GM18870 (cell line): ENCODE results near the gene CACHD1.

Experiments
- ATAC-seq: cut with Tn5 transposase; IDR thresholded peaks from one replicate; pipeline ENCODE4 v1.9.1; 2021; ENCODE audit warnings: moderate library complexity; ENCODE audit not compliant: unreplicated experiment

CACHD1 gene

DNA sequence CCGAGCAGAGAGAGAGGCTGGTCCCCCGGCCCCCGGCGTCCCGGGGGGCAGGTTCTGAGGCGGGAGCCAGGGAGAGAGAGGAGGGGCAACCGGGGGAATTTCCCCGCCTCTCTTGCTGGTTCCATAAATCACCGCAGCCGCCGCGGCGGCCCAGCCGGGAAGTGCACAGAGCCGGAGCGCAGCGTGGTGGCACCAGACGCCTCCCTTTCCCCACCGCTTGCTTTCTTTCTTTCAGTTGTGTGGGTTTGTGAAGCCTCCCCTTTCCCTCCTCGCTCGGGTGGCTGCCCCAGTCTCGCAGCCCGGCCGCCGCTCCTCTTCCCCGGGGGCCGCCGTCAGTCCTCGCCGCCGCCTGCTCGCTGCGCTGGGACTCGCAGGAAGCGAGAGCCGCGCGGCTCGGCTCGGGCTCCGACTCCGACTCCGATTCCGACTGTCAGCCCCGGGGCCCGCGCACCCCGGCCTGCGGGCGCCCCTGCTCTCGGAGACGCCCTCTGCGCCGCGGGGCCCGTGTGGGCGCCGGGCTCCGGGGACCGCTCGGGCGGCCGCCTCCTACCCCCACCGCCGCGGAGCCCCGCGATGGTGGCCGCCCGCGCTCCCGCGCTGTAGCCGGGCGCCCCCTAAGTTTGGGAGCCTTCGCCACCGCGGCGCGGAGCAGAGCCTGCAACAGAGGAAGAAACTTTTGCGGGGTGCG is at the start of gene CACHD1:
Gene CACHD1 (plus strand): TSS at position 153 of the 688 bp plus-strand sequence. CDS start 616 bp downstream, outside the sequence.
- no peak for ATAC-seq

DNA sequence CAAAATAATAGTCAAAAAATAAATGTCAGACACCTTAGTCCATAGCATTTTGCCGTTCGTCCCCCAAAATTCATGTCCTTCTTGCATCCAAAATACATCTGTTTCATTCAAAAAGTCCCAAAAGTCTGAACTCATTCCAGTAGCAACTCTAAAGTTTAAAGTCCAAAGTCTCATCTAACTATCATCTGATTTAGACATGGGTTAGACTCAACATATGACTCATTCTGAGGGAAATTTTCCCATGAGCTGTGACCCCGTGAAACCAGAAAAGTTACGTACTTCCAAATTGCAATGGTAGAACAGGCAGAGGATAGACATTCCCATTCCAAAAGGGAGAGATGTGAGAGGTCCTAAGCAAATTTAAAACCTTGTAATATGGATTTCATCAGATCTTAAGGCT is 48.6 kb upstream of the CACHD1 start:
- ATAC-seq: no peak

DNA sequence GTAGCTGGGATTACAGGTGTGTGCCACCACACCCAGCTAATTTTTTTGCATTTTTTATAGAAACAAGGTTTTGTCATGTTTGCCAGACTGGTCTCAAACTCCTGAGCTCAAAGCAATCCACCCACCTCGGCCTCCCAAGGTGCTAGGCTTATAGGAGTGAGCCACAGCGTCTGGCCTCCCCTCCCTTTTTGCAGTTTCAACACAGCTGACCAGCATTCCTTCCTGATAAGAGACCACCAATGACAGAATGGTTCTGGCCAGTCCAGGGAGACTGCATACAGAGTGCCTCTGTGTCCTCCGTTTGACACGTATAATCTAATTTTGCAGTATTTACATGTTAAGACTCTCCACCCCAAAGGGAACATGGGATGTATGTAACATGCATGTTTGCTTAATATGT is 46.4 kb upstream of the CACHD1 start:
- ATAC-seq: no peak

DNA sequence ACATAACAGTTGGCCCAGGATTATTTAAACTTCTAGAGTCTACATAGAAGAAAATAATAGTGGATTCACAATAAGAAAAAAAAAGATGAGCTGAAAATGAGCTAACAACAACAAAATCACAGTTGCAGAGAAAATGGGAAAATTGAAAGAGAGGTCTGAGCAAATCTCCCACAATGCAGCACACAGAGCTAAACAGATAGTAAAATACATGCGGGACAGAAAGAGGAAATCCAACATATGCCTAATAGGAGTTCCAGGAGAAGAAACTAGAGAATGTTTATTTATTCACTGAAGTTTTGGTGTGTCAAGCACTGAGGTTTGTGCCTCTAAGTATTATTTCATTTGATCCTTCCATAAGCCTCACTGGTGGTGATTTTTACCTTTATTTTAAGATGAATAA is 45.5 kb upstream of the CACHD1 start:
- ATAC-seq: no peak

DNA sequence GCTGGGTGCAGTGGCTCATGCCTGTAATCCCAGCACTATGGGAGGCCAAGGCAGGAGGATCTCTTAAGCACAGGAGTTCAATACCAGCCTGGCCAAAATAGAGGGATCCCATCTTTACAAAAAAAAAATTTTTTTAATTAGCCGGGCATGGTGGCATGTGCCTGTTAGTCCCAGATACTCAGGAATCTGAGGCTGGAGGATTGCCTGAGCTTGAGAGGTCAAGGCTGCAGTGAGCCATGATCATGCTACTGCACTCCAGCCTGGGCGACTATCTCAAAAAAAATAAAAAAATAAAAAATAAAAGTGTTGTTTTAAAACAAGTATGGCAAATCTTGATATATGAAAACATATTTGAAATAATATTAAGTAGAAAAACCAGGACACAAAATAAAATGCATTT is 44.4 kb upstream of the CACHD1 start:
- ATAC-seq: no peak

DNA sequence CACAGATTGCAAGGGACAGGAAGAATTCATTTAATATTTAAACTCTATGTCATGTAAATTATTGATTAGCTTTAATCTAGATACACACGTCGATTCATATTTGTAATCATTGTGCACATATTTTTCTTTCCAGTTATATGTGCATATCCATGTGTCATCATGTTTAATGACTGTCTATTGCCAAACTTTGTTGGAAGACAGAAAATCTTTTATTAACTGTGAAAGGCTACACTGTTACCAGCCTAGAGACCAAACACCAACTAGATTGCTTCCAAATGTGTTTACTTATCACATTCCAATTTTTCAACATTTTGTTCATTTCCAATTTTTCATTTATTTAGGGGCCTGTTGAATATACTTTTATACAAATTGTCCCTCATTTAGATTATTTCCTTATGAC is 43.2 kb upstream of the CACHD1 start:
- no peak for ATAC-seq

DNA sequence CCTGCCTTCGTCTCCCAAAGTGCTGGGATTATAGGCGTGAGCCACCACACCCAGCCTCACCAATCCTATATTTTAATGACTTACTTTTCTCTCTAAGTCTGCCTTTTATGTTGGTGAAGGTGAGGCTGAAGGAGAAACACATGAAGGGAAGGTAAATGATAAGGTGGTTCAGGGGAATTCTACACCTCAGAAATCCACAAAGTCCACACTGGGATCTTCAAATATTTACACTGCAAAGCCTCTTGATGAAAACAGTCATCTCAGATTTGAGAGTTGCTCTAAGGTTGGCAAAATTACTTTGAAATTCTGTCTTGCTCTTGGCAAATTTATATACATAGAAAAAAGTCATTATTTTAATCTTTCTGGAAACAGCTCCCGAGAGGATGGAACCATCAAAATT is 42.0 kb upstream of the CACHD1 start:
- ATAC-seq: no peak

DNA sequence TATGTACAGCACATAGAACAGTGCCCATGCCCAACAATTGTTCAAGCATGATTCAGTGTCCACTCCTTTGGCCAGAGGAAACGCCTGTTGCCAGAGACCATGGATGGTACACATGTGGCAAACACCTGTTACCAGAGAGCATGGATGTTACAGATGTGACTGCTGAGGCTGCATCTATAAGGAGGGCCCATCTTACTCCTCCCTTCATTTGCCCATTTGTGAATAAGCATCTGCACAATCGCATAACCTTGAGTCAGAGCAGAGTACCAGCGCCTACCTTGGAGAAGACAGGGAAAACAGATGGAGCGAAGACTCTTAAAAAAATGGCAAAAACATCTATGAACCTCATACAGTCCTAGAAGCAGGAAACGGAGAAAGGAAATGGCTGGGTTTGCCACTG is 36.6 kb upstream of the CACHD1 start:
- no peak for ATAC-seq

DNA sequence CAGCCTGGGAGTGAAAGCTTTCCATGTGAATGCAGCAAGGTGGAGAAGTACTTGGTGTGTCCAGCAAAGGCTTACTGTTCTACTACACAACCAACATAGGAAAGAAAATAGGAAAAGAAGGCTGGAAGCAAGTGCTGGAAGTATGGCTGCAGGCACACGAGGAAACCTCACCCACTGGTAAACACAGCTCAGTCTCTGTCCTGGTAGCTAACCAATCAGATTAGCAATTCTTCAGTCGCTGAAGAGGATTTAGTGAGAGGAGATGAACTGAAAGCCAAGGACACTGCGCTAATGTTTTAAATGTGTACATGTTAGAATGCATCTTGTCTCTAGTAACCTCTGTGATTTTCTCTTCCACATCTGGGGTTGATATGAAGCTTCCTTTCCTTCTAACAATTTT is 36.2 kb upstream of the CACHD1 start:
- no peak for ATAC-seq

DNA sequence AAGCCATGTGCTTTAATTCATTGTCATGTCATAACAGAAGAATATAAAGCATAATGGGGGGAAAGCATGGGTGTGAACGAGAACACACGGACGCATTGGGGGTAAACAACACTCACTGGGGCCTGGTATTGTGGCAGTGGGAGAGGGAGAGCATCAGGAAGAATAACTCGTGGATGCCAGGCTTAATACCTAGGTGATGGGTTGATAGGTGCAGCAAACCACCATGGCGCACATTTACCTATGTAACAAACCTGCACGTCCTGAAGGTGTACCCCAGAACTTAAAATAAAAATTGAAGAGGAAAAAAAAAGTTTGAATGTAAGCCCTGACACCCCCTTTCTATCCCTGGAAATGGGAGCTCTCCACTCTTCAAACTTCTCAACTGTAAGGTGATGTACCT is 34.9 kb upstream of the CACHD1 start:
- no peak for ATAC-seq

DNA sequence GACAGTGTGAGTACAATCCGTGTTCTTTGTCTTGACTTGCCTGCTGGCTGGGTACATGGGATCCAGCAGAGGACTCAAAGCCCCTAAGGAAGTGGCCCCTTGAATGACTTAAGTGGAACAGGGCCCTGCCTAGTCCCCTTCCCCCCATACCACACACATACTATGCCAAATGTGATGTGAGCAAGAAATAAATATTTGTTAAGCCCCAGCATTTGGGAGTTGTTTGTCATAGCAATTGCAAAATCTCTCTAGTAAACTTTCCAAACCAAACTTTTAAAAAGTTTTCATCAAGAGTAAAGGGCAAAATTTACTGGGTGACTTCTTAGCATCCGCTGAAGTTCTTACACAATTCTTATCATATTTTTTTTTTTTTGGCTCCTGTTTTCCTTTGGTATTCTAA is 32.5 kb upstream of the CACHD1 start:
- no peak for ATAC-seq

DNA sequence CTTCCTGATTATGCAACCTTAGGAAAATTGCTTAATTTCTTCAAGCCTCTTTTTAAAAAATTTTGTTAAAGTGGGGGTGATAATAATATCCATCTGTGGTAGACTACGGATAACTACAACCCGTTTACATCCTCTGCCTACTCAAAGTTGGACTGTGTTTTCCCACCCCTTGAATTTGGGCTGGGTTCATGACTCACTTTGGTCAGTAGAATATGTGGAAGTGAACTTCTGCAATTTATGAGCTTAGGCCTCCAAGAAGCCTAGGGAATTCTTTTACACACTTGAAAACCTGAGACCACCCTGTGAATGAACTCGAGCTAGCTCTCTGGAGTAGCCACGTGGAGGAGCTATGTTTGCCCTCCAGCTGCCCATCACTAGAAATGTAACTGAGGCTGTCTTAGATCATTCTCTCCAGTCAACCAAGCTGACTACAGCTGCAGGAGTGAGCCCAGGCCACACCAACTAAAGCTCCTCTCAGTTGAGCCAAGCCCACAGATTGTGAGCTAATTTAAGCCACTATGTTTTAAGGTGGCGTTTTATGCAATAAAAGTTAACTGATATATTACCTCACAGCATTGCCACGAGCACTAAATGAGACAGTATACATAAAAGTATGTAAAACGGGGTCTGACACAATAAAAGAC is 29.6 kb upstream of the CACHD1 start:
- no peak for ATAC-seq

DNA sequence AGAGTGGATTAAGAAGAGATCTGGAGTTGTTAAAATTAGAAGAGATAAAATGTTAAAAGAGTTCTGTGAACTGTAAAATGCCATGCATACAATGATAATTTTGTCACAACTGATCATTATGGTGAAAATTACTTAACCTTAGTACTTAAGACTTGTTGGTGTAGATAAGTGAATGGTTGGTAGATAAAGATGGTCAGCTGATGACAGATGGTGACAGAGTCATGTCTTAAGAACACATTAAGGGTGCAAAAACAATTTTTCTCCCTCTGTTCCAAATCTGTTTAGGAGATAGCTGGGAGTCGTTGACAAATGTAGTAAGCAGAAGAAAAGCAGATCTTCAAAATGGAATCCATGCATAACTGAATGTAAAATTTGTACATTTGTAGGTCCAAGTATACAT is 18.5 kb upstream of the CACHD1 start:
- ATAC-seq: no peak

DNA sequence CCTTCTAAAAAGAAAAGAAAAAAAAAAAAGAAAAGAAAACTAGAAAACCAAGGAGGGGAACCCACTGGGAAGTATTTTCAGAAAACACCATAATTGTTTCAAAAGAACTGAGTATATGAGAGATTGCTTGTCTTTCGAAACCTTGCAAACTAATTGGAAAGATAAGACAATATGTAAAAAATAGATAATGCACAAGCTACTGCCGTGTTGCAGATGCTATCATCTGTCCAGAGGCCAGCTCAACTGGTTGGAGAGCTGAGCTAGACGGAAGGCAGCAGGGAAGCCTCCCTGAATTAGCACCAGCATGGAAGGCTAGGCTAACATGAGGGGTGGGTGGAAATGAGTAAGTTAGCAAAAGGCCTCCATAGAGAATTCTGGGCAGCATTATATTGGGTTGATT is 16.2 kb upstream of the CACHD1 start:
- ATAC-seq: no peak

DNA sequence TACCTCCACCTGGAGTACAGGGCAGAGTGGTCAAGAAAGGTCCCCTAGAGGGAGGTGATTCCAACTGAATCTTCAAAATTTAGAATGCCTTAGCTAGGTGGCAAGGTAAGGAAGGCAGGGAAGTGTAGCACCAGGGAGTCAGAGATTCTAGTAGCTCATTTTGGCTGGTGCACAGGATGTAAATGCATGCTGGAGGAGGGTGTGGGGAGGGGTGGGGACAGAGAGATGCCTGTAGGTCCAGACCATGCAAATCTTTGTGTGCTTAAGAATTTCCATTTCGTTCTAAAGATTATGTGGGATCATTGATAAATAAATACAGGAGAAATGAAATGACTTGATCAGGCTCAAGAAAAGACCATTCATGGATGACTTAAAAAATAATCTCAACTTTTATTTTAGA is 11.0 kb upstream of the CACHD1 start:
- no peak for ATAC-seq

DNA sequence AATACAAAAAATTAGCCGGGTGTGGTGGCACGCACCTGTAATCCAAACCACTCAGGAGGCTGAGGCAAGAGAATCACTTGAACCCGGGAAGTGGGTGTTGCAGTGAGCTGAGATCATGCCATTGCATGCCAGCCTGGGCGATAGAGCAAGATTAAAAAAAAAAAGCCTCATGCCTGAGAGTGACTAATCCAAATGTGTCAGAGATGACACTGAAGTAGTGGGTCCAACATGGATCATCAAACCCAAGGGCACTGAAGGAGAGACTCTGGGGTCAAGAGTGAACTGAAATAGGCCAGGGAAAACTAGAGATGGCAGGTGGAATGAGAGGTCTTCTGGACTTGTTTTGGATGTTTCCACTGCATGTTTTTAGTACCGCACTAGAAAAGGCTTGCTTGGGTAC is 10.2 kb upstream of the CACHD1 start:
- ATAC-seq: no peak

DNA sequence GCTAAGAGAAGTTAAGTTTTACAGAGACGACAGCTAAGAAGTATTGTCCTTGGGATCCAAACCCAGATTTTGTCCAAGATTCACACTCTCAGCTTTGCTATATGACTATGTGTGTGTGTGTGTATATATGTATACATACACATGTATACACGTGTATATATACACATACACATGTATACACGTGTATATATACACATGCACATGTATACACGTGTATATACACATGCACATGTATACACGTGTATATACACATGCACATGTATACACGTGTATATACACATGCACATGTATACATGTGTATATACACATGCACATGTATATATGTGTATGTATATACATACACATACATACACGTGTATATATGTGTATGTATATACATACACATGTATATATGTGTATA is 3.9 kb upstream of the CACHD1 start:
- no peak for ATAC-seq

DNA sequence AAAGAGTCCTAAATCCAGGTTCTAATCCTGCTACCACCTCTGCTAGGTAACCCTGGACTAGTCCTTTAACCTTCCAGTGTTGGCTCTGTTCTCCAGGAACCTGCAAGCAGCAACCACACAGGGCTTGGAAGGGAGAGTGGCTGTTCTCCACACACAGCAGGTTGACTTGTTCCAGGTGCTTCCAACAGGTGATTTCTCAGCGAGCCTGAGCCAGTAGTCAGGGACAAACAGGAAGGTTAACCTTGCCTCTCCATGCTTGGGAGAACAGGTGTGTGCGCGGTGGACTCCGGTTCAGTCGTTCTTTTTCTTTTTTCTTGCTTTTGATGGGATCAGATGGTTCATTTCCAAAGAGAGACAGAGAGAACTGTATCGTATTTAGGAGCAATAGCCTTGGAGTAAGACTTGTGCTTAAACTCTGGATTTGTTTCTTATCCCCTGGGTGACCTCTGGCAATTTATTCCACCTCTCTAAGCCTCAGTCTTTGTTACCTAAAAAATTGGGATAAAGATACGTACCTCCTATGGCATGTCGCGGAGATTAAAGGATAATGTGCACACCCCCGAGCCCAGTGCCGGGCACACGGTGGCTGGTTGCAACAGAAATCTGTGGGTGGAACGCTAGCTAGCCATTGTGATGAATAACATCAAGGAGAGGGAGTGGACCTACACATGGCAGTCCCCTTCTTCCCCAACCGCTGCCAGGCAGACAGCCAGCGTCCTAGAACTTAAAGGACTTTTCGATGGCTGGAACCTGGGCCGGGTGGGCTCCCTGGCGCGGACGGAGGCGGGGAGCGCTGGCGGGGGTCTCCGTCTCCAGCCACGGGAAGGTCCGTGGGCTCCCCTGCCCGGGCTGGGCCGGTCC is 583 bp upstream of the CACHD1 start:
- no peak for ATAC-seq

DNA sequence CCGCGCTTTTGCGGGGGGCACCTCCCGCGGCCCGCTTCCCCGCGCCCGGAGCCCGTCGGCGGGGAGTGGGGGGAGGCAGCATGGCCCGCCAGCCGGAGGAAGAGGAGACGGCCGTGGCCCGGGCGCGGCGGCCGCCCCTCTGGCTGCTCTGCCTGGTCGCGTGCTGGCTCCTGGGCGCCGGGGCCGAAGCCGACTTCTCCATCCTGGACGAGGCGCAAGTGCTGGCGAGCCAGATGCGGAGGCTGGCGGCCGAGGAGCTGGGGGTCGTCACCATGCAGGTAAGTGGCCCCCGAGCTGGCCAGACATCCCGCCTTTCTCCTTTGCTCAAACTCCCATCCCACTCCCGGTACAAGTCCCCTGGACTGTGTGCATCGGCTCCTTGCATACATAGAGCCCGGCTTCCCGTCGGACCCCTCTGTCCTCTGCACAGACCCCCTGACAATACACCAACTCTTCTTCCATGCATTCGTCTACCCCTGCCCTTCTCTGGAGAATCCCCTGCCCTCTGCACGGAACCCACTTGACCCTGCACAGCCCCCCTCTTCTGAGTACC is 812 bp downstream of the CACHD1 start:
- no peak for ATAC-seq

DNA sequence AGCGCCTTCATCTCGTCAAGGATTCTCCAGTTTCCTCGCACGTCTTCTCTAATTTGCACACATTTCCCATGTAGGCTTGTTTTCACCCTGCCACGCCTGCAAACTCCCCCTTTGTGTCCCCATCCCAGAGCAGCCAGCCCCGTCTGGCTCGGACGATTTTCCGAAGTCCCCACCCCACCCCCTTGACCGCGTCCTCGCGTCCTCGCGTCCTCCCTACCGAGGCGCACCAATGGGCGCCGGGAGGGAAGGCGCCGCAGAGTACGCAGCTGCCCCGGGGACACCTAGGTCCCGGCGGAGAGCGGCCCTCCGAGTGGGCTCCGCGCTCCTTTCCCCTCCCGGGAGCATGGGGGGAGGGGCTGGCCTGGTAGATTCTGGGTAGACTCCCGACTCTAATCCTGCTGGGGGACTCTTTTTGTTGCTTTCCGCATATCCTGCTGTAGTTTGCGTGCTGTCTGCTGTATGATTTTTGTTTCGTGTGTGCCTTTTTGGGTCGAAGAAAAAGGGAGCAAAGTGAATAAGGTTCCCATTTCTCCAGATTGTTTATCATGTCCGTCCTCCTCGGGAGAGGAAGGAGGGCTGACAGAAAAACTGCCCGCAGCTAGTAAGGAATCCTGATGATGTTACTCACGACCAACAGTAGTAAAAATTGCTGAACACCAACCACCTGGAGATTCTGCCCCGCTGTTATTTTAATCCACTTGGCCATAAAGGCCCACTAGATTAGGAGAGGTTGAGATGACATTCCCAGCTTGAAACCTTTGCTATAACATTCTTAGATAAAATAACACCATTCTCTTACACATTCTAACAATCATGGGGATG is 1.5 kb downstream of the CACHD1 start:
- ATAC-seq: no peak

DNA sequence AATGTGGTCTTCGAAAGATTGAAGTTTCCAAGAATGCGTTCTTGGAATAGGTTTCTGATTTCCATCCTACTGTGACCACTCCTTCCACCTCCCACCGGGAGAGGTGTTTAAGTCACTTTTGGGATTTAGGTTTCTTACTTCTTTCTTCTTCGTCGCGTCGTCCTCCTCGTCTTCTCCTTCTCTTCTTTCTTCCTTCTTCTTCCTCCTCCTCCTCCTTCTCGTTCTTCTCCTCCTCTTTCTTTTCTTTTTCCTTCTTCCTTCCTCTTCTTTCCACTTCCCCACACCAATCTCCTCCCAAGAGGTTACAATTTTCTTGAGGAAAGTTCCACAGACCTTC is 2.1 kb downstream of the CACHD1 start:
- no peak for ATAC-seq
